Fibroblast of the aortic adventitia (primary cell): ENCODE results near the gene GRAMD1A. TPM values are rescaled to one million over a fixed set of nuclear protein-coding genes. Genes with fewer than 3 reads are reported as not detected.
"Not testable (repeated sequence)": the region's sequence is repeated elsewhere in the genome, so short reads cannot be mapped to it uniquely, and the experiment has no call there.

Source experiments
- DNase-seq: peaks from one replicate; pipeline ENCODE4 v3.0.0-alpha.2; 2010; ENCODE audit warnings: low read depth
- H3K4me3 ChIP-seq: 2 replicates; pipeline ENCODE4 v1.5.1; 2011; ENCODE audit warnings: low read depth, mild to moderate bottlenecking, control low read depth, low read length, moderate library complexity
- total RNA-seq: library from RNA; depleted of rRNA; stranded (reverse); fragments of >200 nt; gene quantifications from 2 replicates; pipeline ENCODE4 v1.2.3, GENCODE V29; 2012; ENCODE audit warnings: low replicate concordance
- TF ChIP-seq, protein P1 (sequence below): IDR thresholded peaks from 2 replicates; pipeline ENCODE4 v1.5.1; 2011; ENCODE audit warnings: mild to moderate bottlenecking, low read length, control low read depth, inconsistent platforms; ENCODE audit not compliant: insufficient read depth

Gene GRAMD1A
- total RNA-seq, 1 donor: 25.1 TPM

DNA sequence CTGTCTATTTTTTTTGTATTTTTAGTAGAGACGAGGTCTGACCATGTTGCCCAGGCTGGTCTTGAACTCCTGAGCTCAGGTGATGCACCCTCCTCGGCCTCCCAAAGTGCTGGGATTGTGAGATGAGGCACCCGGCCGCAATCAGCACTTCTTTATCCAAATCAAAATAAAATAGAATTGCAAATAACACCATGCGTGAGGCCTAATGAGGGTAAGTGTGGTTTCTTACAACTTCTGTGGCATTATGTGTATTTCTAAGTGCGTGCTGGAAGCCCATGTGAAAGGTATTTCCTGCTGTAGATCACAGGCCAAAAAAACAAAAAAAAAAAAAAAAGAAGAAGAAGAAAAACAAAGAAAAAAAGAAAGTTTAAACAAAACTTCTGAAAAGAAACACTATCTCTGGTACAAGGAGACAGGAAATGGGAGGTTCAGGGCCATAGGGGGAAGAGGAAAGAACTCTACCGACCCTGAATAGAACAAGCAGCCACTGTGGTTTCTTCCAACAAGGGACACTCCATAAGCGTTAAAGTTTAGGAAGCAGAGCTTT, 3.0 kb upstream of the GRAMD1A start:
- TF ChIP-seq, protein P1, sequence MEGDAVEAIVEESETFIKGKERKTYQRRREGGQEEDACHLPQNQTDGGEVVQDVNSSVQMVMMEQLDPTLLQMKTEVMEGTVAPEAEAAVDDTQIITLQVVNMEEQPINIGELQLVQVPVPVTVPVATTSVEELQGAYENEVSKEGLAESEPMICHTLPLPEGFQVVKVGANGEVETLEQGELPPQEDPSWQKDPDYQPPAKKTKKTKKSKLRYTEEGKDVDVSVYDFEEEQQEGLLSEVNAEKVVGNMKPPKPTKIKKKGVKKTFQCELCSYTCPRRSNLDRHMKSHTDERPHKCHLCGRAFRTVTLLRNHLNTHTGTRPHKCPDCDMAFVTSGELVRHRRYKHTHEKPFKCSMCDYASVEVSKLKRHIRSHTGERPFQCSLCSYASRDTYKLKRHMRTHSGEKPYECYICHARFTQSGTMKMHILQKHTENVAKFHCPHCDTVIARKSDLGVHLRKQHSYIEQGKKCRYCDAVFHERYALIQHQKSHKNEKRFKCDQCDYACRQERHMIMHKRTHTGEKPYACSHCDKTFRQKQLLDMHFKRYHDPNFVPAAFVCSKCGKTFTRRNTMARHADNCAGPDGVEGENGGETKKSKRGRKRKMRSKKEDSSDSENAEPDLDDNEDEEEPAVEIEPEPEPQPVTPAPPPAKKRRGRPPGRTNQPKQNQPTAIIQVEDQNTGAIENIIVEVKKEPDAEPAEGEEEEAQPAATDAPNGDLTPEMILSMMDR: no peak
- DNase-seq: no peak
- no peak overlapping the region for H3K4me3 ChIP-seq

DNA sequence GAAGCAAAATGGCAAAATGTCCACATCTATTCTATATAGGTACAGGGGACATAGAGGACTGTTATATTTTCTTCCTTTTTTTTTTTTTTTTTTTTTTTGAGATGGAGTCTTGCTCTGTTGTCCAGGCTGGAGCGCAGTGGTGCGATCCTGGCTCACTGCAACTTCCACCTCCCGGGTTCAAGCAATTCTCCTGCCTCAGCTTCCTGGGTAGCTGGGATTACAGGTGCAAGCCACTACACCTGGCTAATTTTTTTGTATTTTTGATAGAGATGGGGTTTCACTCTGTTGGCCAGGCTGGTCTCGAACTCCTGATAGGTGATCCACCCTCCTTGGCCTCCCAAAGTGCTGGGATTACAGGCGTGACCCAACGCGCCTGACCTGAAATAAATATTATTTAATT, 1.9 kb upstream of the GRAMD1A start:
- not testable (repeated sequence) for H3K4me3 ChIP-seq, DNase-seq

DNA sequence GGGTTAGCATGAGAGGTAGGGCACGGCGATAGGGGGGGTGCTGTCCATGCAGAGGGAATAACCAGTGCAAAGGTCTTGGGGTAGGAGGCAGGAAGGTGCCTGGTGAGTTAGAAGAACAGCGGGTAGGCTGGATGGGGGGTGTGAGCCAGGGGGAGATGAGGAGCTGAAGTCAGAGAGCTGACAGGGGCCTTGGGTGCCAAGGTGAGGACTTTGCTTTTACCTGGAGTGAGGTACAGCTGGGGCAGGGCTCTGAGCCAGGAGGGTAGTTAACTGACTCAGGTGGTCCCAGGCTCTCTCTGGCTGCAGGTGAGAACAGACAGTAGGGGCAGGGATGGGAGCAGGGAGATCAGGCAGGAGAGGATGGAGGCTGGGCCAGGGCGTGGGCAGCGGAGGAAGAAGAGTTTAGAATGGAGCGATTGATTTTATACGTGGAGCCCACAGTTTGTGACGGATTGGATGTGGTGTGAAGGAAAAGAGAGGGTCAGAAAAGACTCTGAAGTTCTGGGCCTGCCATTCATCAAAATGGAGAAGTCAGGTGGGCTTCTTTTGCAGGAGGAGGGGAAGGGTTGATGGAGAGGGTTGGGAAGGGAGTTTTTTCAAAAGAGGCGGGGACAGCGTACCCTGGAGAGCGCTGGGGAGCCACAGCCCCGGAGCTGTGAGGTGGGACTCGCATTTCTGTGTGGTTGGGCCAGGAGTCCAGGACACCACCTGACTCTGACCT, 1.2 kb upstream of the GRAMD1A start:
- peak overlapping the region; percentile 77 for H3K4me3 ChIP-seq
- TF ChIP-seq, protein P1: no peak

DNA sequence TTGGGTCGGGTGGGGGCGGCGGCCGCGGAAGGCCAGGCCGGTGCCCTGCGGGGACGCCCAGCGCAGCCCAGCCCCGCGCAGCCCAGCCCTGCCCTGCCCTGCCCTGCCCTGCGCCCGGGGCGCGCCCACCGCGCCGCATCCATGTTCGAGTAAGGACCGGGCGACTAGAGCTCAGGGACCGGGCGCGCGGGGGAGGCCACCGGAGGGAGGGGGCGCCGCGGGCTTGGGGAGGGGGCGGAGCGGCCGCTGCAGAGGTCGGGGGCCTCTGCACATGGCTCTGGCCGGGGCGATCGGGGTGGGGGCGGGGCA, 169 bp downstream of the GRAMD1A start:
- DNase-seq: no peak
- TF ChIP-seq, protein P1: no peak
- peak overlapping the region; percentile 77 for H3K4me3 ChIP-seq

More for the DNA sequence above, 1.2 kb upstream of the GRAMD1A start:
- DNase-seq: no peak

DNA sequence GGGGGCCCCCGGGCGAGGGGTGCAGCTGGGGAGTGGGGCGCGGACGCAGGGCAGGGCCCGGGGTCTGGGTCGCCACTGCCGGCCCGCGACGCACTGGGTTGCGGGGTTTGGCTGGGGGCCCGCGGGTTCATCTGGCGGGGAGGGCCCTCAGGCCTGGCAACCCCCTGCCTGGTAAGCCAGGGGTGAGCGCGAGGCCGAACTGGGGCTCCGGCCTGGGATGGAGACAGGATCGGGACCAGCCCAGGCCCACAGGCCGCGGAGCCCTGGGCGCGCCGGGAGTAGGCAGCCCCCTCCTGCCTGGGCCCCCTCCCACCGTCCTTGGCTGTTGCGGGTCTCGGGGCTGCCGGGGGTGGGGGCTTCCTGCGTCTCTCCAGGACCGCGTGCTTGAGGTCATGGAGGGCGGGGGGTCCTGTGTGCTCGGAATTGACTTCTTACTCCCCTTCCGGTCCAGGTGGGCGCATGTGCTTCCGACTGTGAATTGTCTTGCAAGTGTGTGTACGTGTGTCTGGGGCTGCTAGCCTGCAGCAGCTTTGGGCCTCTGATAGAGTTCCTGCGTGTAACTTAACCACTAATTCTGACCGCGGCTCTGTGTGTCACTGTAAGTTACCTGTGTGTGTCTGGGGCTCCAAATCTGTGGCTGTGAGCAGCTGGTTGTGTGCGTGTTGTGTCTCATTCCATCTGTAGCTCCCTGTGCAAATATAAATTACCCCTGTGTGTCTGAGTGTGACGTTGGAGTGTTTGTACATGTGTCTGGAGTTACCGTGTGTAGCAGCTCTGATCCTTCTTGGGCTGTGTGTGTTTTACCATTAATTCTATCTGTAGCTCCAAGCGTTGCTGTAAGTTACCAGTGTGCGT, 751 bp downstream of the GRAMD1A start:
- TF ChIP-seq, protein P1: no peak
- H3K4me3 ChIP-seq: peak overlapping the region; percentile 77
- DNase-seq: peak; percentile 41

DNA sequence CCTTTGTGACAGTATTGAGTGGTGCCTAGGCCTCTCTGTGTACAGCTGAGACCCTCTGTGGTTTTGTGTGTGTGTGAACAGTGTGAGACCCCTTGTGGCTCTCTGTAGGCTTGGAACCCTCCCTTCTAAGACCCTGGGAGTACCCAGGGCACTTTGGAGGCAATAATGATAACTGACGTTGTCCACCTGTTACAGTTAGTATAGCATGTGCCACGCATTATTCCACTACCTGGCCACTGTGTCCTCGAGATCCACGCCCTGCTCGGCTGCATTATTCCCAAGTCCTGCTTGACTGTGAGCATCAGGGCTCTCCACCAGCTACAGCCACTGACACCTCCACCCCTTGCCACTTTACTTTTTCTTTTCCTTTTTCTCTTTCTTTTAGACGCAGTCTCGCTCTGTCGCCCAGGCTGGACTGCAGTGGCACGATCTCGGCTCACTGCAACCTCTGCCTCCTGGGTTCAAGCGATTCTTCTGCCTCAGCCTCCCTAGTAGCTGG, 2.0 kb downstream of the GRAMD1A start:
- no peak for DNase-seq
- peak overlapping the region; percentile 13 for H3K4me3 ChIP-seq
- TF ChIP-seq, protein P1: no peak
